OCI-LY1 (cell line): ENCODE data around the gene NT5DC2.

Experiments
- CTCF ChIP-seq: fragments of 200-600 bp; sonication (generic), shearing (Covaris generic); IDR thresholded peaks from 2 replicates; pipeline ENCODE4 v1.5.1; 2017; ENCODE audit warnings: mild to moderate bottlenecking, antibody characterized with exemption, low read length, moderate library complexity, mixed read lengths
- EZH2 ChIP-seq: fragments of 200-600 bp; sonication (generic), shearing (Covaris generic); IDR thresholded peaks from 2 replicates; pipeline ENCODE4 v1.8.0; 2017; ENCODE audit warnings: borderline replicate concordance, mixed run types, mild to moderate bottlenecking, antibody characterized with exemption, low read length, moderate library complexity, mixed read lengths

GRCh38 chr3:52517796-52518722, 15.6 kb downstream of the NT5DC2 start:
- no peak for TF ChIP-seq CTCF
- no peak for TF ChIP-seq EZH2
